Activated T-cell treated with anti-CD3 and anti-CD28 coated beads, Interleukin-2, amount 50 U/mL, for 24 hours (primary cell): ENCODE measurements around the gene PI16.
A peak's percentile ranks its signal among the peaks of the same experiment; 100 is the strongest.

Source experiments
- DNase-seq: peaks from one replicate; pipeline ENCODE4 v3.0.0-alpha.2; 2020
- H3K27ac Mint-ChIP-seq: 2 replicates; pipeline ENCODE4 v1.8.0; 2020; ENCODE audit warnings: mild to moderate bottlenecking, mixed read lengths
- H3K27me3 Mint-ChIP-seq: 2 replicates; pipeline ENCODE4 v1.8.0; 2020; ENCODE audit warnings: mixed read lengths
- H3K36me3 Mint-ChIP-seq: 2 replicates; pipeline ENCODE4 v1.8.0; 2020; ENCODE audit warnings: low read depth, mixed read lengths
- H3K4me1 Mint-ChIP-seq: 2 replicates; pipeline ENCODE4 v1.8.0; 2020; ENCODE audit warnings: low read depth, mixed read lengths
- H3K4me3 Mint-ChIP-seq: 2 replicates; pipeline ENCODE4 v1.8.0; 2020; ENCODE audit warnings: mild to moderate bottlenecking, moderate library complexity, mixed read lengths
- H3K9me3 Mint-ChIP-seq: 2 replicates; pipeline ENCODE4 v1.8.0; 2020; ENCODE audit warnings: mixed read lengths

The PI16 gene

DNA sequence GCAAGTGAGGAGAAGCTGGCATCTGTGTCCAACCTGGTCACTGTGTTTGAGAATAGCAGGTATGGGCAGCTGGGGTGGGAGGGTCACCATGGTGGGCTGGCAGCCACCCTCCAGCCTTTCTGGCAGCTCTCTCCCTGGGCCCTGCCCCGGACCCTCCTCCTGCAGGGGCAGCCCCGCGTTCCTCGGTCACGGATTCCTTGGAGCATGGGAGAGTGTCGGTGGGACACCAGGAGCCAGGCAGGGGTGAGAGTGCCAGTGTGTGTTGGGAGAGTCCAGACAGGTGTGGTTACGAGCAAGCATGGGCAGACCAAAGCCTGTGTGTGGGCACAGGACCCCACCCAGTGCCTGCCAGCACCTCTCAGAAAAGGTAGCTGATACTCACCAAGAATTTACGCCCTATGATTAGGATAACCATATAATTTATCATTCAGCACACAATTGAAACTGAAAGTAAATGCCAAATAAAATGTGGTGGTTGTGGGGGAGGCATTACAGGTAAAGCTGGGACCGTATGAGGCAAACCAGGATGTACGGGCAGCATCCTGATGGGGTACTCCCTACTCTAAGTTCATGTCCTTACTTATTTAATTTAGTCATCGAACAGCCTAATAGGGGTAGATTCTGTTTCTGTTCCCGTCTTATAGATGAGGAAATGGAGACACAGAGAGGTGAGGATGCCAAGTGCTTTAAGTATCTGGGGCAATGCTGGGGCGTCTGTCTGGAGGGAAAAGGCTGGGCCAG lies 51.5 kb downstream of the PI16 start:
- no peaks in the 10 kb centered on the region for H3K9me3 Mint-ChIP-seq
- no peak for DNase-seq

DNA sequence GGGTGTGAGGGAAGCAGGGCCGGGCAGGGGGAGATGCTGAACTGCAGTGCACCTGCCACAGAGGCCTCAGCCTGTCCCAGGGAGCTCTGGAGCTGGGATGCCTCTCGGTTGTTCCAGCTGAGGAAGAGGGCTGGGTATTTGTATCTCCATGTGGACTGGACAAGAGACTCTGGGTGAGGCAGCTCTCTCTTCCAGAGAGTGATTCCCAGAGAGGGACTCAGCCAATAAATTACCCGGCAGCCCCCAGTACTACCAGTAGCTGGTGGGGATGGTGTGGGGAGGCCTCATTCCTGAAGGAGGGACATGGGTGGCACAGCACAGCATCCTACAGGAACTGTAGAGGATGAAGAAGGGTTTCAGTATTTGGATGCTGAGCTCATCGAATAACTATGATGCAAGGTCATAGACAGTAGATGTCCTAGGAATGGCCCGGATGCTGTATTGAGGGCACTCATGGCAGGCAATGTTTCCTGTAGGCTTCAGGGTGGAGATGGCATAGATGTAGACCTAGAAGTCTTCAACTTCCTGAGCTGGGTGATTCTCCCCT lies 52.3 kb downstream of the PI16 start:
- no peaks in the 10 kb centered on the region for H3K36me3 Mint-ChIP-seq
- peaks cover 17% of the 10 kb centered on the region for H3K4me1 Mint-ChIP-seq
- no peaks in the 10 kb centered on the region for H3K9me3 Mint-ChIP-seq
- no peak overlapping the region for H3K4me3 Mint-ChIP-seq
- peak overlapping the region; percentile 71 for H3K27ac Mint-ChIP-seq
- no peaks in the 10 kb centered on the region for H3K27me3 Mint-ChIP-seq
- DNase-seq, result no peak

More for the DNA sequence above, 51.5 kb downstream of the PI16 start:
- Mint-ChIP-seq H3K36me3 (no peaks in the 10 kb centered on the region), H3K4me3 (no peak overlapping the region), H3K27ac (peak overlapping the region; percentile 71), H3K27me3 (no peaks in the 10 kb centered on the region), H3K4me1 (peaks cover 17% of the 10 kb centered on the region)

DNA sequence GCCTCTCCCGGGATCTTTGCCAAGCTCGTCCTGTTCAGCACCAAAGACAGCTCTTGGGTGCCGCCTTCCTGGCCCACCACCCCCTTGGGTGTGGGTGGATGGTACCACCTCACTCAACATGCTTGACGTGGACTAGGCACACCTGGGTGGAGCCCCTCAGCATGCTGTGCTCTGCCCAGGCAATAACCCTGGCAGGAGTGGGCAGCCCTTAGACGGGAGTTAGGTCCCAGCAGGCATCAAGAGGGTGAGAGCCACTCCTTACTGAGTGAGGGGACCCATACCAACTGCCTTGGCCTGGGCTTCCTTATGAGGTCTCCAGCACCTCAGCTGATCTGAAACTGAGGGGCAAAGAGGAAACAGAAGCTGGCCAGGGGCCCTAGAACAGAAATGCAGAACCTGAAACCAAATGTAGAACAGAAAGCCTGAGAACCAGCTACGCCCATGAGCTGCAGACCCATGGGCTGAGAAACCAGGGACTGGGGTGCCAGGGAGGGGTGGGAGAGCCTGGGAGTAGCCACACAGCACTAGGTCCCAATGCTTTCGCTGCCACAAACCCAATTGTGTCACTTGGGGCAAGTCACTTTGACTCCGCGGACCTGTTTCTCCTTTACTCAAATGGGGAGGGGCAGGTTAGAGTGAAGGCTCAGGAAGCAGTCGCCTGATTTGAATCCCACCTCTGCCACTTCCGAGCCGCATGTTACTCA lies 53.0 kb downstream of the PI16 start:
- DNase-seq, result no peak
- Mint-ChIP-seq H3K27ac (no peak overlapping the region), H3K4me1 (peaks cover 17% of the 10 kb centered on the region), H3K36me3 (no peaks in the 10 kb centered on the region), H3K9me3 (no peaks in the 10 kb centered on the region), H3K4me3 (no peak overlapping the region), H3K27me3 (no peaks in the 10 kb centered on the region)

DNA sequence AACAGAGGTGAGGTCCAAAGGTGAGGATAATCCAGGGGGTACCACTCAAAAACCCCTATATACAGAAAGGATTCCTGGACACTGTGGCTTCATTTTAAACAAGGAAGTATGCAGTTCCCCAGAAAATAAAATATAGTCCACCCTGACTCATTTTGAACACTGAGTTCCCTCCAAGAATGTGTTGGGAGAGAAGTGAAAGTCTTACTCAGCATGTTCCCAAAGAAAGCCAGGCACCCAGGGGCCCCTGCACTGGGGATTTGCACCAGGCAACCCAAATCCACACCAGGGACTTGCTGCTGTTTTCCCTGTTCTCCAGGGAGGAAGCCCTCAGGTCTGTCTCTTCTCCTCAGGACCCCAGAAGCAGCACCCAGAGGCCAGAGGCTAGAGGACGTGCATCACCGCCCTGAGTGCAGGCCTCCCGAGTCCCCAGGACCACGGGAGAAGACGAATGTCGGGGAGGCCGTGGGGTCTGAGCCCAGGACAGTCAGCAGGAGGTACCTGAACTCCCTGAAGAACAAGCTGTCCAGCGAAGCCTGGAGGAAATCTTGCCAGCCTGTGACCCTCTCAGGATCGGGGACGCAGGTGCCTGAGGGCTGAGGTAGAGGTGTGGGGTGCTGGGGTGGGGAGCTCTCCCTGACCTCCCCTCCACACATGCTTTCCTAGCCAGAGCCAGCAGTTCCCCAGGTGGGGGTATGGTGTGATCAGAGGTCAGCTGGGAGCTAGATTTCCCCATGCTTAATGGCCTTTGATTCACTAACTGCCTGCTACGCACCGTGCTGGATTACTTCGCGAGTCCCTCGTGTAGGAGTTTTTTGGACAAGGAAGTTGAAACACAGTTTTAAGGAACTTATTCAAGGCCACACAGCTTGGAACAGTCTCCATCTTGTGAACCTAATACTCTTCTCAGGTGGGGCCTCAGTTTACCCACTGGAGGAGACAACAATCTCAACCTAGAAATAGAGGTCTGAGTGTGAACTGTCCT lies 54.2 kb downstream of the PI16 start:
- no peaks in the 10 kb centered on the region for H3K9me3 Mint-ChIP-seq
- H3K4me3 Mint-ChIP-seq, result no peak overlapping the region
- H3K36me3 Mint-ChIP-seq, result no peaks in the 10 kb centered on the region
- H3K27me3 Mint-ChIP-seq, result no peaks in the 10 kb centered on the region
- no peak overlapping the region for H3K27ac Mint-ChIP-seq
- peaks cover 17% of the 10 kb centered on the region for H3K4me1 Mint-ChIP-seq
- DNase-seq, result no peak

DNA sequence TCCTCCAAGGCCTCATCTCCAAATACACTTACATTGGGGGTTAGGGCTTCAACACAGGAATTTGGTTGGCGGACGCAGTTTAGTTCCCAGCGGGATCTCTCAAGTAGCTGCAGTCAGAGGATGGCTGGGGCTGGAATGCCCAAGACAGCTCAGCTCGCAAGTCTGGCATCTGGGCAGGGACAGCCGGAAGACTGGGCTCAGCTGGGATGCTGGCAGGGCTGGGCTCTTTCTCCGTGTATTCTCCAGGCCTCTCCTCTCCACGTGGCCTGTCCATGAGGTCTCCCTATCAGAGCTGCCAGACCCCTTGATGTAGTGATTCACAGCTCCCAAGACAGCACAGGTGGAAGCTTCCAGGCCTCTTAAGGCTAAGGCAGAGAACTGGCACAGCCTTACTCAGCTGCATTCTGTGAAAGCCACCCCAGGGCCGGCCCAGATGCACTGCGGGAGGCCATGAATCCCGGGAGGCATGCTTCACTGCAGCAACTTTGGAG lies 55.9 kb downstream of the PI16 start:
- no peak for DNase-seq
- no peaks in the 10 kb centered on the region for H3K27me3 Mint-ChIP-seq
- H3K4me3 Mint-ChIP-seq, result no peak overlapping the region
- H3K4me1 Mint-ChIP-seq, result peaks cover 16% of the 10 kb centered on the region
- H3K27ac Mint-ChIP-seq, result no peak overlapping the region
- no peaks in the 10 kb centered on the region for H3K36me3 Mint-ChIP-seq
- H3K9me3 Mint-ChIP-seq, result no peaks in the 10 kb centered on the region

DNA sequence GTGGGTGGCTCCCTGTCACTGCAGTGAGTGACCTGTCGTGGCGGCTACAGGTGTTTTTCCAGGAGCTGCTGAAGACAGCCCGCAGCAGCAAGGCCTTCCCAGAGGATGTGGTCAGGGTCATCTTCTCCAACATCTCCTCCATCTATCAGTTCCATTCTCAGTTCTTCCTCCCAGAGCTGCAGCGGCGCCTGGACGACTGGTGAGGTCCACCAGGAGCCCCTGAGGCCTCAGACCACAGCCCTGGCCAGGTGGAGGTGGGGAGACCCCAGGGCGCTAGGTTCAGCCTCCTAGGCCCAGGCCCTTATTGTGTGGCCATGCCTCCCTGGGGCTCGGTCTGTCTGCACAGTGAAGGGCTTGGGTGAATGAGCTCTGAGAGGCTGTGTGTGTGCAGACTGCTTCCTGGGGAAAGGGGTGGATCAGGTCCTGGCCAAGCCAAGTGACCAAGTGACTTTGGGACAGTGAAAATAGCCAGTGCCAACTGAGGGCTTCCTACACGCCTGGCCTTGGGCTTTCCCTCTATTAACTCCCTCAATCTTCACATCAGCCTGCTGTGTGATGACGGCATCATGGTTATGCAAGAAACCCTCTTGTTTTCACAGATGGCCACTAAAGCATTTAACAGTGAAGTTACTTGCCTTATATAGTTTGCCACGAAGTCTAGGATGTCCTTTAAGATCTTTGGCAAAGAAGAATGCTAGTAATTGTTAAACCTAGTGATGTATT lies 57.3 kb downstream of the PI16 start:
- H3K36me3 Mint-ChIP-seq, result no peaks in the 10 kb centered on the region

DNA sequence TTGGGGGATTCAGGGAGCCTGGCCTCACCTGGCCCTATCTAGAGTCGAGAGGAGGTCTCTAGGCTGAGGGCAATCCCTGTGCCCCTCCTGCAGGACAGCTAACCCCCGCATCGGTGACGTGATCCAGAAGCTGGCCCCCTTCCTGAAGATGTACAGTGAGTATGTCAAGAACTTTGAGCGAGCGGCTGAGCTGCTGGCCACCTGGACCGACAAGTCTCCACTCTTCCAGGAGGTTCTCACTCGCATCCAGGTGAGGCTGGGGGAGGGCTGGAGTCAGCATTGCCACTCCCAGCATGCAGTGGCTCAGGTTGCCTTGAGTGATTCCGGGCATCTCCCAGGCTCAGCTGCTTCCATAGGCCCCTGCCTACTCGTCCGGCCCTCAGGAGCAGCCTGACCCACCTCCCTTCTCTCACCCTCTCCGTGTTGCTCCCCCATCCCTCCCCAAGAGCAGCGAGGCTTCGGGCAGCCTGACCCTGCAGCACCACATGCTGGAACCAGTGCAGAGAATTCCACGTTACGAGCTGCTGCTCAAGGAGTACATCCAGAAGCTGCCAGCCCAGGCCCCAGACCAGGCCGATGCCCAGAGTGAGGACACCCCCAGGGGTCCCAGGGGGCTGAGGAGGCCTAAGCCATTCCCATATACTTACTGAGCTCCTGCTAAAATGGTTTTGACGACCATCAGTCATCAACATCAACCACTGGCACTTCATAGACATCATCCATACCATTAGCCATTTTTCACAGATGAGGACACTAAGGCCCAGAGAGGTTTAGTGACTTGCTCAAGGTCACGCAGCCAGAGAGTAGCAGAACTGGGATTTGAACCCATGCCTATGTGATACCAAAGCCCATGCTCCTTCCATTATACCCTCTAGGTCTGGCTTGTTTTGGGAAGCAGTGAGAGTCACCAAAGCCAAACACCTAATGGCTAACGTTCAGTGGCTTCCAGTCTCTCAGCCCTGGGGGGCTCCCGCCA lies 59.3 kb downstream of the PI16 start:
- DNase-seq, result no peak
- Mint-ChIP-seq H3K27me3 (no peaks in the 10 kb centered on the region), H3K36me3 (no peaks in the 10 kb centered on the region), H3K4me1 (peaks cover 12% of the 10 kb centered on the region), H3K9me3 (no peaks in the 10 kb centered on the region), H3K27ac (no peak overlapping the region), H3K4me3 (no peak overlapping the region)

More for the DNA sequence above, 57.3 kb downstream of the PI16 start:
- no peak for DNase-seq
- no peak overlapping the region for H3K27ac Mint-ChIP-seq
- no peaks in the 10 kb centered on the region for H3K9me3 Mint-ChIP-seq
- peaks cover 2% of the 10 kb centered on the region for H3K4me1 Mint-ChIP-seq
- H3K27me3 Mint-ChIP-seq, result no peaks in the 10 kb centered on the region
- no peak overlapping the region for H3K4me3 Mint-ChIP-seq
